ENCODE data around the gene NOP14.
"Not testable (repeated sequence)": the region's sequence is repeated elsewhere in the genome, so short reads cannot be mapped to it uniquely, and the experiment has no call there.

Gene NOP14

DNA sequence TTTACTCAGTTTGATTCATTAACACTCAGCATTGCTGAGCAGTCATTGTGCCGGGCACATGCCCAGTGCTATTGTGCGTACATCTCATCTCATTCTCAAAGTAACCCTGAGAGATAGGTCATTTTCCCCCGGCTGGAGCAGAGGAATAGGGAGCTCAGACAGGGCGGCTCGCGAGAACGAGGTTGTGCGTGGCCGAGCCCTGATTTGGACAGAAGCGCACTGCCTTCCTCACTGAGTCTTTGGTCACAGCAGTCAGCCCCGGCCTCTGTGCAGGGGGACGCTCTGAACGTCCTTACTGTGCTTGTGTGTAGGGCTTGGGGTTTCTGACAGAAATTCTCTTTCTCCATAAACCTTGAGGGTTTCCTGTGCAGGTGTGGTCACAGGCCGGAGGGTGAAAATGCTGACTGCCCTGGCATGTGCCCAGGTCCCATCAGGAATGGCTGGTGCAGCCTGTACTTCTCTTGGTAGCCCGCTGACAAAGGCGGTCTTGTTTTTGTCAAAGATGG lies 39.5 kb downstream of the NOP14 start:
- in situ Hi-C loops (cut with MboI; ENCODE audit: low sequenced_read_pairs, unreplicated experiment), result no loop called here
- TF ChIP-seq, protein P1, sequence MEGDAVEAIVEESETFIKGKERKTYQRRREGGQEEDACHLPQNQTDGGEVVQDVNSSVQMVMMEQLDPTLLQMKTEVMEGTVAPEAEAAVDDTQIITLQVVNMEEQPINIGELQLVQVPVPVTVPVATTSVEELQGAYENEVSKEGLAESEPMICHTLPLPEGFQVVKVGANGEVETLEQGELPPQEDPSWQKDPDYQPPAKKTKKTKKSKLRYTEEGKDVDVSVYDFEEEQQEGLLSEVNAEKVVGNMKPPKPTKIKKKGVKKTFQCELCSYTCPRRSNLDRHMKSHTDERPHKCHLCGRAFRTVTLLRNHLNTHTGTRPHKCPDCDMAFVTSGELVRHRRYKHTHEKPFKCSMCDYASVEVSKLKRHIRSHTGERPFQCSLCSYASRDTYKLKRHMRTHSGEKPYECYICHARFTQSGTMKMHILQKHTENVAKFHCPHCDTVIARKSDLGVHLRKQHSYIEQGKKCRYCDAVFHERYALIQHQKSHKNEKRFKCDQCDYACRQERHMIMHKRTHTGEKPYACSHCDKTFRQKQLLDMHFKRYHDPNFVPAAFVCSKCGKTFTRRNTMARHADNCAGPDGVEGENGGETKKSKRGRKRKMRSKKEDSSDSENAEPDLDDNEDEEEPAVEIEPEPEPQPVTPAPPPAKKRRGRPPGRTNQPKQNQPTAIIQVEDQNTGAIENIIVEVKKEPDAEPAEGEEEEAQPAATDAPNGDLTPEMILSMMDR (IDR thresholded peaks at IDR 0.05; ENCODE audit: borderline replicate concordance, control extremely low read depth, extremely low read depth, insufficient read depth, missing control alignments), result no peak
- no peak for DNase-seq (ENCODE audit: low spot score)

DNA sequence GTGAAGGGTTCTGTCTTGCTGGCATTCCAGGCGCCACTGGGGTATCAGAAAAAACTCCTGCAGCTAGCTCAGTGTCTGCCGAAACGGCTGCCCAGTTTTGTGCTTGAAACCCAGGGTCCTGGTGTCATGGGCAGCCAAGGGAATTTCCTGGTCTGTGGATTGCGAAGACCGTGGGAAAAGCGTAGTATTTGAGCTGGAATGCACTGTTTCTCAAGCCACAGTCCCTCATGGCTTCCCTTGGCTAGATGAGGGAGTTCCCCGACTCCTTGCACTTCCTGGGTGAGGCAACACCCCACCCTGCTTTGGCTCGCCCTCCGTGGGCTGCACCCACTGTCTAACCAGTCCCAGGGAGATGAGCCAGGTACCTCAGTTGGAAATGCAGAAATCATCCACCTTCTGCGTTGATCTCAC lies 40.1 kb downstream of the NOP14 start:
- DNase-seq (ENCODE audit: low spot score), result no peak
- in situ Hi-C loops (cut with MboI; ENCODE audit: low sequenced_read_pairs, unreplicated experiment), result no loop called here
- TF ChIP-seq, protein P1 (IDR thresholded peaks at IDR 0.05; ENCODE audit: borderline replicate concordance, control extremely low read depth, extremely low read depth, insufficient read depth, missing control alignments), result no peak

DNA sequence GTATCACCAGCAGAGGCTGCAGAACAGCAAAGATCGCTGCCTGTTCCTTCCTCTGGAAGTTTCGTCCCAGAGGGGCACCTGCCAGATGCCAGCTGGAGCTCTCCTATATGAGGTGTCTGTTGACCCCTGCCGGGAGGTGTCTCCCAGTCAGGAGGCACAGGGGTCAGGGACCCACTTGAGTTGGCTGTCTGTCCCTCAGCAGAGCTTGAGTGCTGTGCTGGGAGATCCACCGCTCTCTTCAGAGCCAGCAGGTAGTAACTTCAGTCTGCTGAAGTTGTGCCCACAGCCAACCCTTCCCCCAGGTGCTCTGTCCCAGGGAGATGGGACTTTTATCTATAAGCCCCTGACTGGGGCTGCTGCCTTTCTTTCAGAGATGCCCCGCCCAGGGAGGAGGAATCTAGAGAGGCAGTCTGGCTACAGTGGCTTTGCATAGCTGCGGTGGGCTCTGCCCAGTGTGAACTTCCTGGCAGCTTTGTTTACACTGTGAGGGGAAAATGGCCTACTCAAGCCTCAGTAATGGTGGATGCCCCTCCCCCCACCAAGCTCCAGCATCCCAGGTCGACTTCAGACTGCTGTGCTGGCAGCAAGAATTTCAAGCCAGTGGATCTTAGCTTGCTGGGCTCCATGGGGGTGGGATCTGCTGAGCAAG lies 40.6 kb downstream of the NOP14 start:
- in situ Hi-C loops (cut with MboI; ENCODE audit: low sequenced_read_pairs, unreplicated experiment); DNase-seq (ENCODE audit: low spot score): not testable (repeated sequence)

DNA sequence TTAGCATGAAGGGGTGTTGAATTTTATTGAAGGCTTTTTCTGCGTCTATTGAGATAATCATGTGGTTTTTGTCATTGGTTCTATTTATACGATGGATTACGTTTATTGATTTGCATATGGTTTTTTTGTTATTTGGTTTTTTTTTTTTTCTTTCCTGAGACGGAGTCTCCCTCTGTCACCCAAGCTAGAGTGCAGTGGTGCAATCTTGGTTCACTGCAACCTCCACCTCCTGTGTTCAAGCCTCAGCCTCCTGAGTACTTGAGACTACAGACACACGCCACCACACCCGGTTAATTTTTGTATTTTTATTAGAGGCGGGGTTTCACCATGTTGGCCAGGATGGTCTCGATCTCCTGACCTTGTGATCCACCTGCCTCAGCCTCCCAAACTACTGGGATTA lies 44.5 kb downstream of the NOP14 start:
- in situ Hi-C loops (cut with MboI; ENCODE audit: low sequenced_read_pairs, unreplicated experiment), result not testable (repeated sequence)

DNA sequence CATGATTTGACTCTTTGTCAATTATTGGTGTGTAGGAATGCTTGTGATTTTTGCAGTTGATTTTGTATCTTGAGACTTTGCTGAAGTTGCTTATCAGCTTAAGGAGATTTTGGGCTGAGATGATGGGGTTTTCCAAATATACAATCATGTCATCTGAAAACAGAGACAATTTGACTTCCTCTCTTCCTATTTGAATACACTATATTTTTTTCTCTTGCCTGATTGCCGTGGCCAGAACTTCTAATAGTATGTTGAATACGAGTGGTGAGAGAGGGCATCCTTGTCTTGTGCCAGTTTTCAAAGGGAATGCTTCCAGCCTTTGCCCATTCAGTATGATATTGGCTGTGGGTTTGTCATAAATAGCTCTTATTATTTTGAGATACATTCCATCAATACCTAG lies 44.9 kb downstream of the NOP14 start:
- DNase-seq (ENCODE audit: low spot score); in situ Hi-C loops (cut with MboI; ENCODE audit: low sequenced_read_pairs, unreplicated experiment): not testable (repeated sequence)

More for the DNA sequence above, 44.5 kb downstream of the NOP14 start:
- not testable (repeated sequence) for DNase-seq (ENCODE audit: low spot score)

DNA sequence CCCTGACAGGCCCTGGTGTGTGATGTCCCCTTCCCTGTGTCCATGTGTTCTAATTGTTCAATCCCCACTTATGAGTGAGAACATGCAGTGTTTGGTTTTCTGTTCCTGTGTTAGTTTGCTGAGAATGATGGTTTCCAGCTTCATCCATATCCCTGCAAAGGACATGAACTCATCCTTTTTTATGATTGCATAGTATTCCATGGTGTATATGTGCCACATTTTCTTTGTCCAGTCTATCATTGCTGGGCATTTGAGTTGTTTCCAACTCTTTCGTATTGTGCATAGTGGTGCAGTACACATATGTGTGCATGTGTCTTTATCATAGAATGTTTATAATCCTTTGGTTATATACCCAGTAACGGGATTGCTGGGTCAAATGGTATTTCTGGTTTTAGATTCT lies 46.5 kb downstream of the NOP14 start:
- DNase-seq (ENCODE audit: low spot score); in situ Hi-C loops (cut with MboI; ENCODE audit: low sequenced_read_pairs, unreplicated experiment): not testable (repeated sequence)

DNA sequence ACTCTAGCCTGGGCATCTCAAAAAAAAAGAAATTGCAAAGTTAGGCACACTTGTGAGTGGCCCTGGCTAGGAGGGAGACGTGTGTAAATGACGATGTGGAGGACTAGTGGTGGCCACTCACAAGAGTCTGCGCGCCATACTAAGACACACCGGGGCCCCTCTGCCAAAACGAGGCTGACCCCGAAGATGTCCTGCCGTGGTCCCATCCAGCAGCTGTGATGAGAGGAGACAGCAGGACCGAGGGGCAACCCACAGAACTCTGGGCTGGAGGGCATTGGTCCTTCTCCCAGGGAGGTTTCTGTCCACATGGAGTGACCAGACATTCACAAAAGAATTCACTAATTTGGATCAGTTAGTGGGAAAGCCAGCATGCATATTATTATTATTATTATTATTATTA lies 47.4 kb downstream of the NOP14 start:
- TF ChIP-seq, protein P1 (IDR thresholded peaks at IDR 0.05; ENCODE audit: borderline replicate concordance, control extremely low read depth, extremely low read depth, insufficient read depth, missing control alignments), result no peak
- DNase-seq (ENCODE audit: low spot score), result no peak
- in situ Hi-C loops (cut with MboI; ENCODE audit: low sequenced_read_pairs, unreplicated experiment), result no loop called here

DNA sequence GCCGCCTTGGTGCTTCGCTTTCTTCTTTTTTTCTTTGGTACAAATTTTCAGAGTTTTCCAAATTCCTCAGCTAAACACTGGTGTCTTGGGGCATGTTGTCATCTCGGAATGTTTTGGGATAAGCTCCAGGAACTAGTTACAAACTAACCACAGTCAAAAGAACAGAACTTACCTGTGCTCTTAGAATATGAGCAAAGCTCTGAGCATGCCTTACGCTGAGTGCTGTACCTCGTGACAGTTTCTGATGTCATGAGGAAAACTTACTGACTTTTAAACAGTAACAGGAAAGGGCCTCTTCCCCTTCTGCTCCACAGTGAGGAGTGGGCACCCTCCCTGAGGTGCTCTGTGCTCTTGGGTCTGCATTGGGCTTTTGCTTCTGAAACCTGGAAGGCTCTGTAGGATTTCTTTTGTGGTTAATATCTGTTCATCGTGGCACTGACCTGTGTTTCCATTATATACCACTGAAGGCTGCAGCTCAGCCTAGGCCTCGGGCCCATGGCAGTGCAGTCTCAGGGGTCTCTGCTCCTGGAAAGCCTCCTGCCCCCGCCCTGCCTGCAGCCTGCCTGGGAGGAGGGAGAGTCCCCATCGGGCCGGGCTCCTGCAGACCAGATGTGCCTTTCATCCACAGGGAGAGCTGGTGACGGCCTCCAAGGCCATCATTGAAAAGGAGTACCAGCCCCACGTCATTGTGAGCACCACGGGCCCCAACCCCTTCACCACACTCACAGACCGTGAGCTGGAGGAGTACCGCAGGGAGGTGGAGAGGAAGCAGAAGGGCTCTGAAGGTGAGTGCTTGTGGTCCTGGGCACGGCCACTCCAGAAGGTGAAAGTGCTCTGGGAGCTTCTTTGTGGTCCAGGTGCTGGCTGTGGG lies 48.7 kb downstream of the NOP14 start:
- in situ Hi-C loops (cut with MboI; ENCODE audit: low sequenced_read_pairs, unreplicated experiment), result no loop called here
- TF ChIP-seq, protein P1 (IDR thresholded peaks at IDR 0.05; ENCODE audit: borderline replicate concordance, control extremely low read depth, extremely low read depth, insufficient read depth, missing control alignments), result no peak
- peak; percentile 58 for DNase-seq (ENCODE audit: low spot score)
